ENCODE results near the gene ZNF397. TPM values are rescaled to one million over a fixed set of nuclear protein-coding genes. Genes with fewer than 3 reads are reported as not detected.
A peak's percentile ranks its signal among the peaks of the same experiment; 100 is the strongest.

Gene ZNF397
- total RNA-seq, 1 experiment from 2014 or later: 9.8 TPM

DNA sequence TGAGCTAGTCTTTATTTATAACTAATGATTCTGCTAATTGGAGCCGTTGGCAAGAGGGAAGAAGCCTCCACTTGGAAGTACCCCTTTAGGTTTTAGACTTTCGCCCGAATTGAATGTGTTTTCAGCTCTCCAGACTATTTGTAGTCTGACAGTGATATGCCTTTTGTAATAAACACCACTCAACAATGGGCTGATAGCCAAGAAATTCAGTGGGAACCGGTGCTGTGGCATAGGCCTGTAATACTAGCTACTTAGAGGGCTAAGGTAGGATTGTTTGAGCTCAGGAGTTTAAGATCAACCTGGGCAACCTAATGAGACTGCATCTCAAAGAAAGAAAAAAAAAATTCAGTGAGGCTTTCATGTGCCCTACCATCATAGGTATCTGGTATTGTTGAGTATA is 62.8 kb downstream of the ZNF397 start:
- no peak for ATAC-seq

DNA sequence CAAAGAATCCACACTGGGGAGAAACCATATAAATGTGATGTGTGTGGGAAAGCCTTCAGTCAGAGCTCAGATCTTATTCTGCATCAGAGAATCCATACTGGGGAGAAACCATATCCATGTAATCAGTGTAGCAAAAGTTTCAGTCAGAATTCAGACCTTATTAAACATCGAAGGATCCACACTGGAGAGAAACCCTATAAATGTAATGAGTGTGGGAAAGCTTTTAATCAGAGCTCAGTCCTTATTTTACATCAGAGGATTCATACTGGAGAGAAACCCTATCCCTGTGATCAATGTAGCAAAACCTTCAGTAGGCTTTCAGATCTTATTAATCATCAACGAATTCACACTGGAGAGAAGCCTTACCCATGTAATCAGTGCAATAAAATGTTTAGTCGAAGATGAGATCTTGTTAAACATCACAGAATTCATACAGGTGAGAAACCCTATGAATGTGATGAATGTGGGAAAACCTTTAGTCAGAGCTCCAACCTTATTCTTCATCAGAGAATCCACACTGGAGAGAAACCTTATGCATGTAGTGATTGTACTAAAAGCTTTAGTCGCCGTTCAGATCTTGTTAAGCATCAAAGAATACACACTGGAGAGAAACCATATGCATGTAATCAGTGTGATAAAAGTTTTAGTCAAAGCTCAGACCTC is 65.9 kb downstream of the ZNF397 start:
- DNase-seq (ENCODE audit: low read depth, low spot score): no peak
- intact Hi-C loops (cut with micrococcal nuclease; ENCODE audit: unreplicated experiment) (loop anchor here (10.0 kb wide), 1 partner anchor 62 kb away; the partner anchor contains the start of gene ZNF397), in situ Hi-C loops (cut with HindIII; ENCODE audit: low pct_unique_long_range_greater_than_20kb, low sequenced_read_pairs) (no loop called here)
- no peaks in the 10 kb centered on the region for H3K4me1 ChIP-seq (ENCODE audit: control insufficient read depth, insufficient read depth, low read length)
- no peak overlapping the region for H3K4me3 ChIP-seq (ENCODE audit: low read depth in 2 of 2, low read length in 2 of 2)
- ChIA-PET CTCF (no interaction called here), POLR2A (no interaction called here)
- H3K36me3 ChIP-seq (ENCODE audit: control insufficient read depth, insufficient read depth, low read length): no peaks in the 10 kb centered on the region; the same call in 1 of the 2 replicates
- ATAC-seq: no peak
- H3K27me3 ChIP-seq (ENCODE audit: control insufficient read depth, insufficient read depth, low read length): no peaks in the 10 kb centered on the region
- TF ChIP-seq REST (IDR thresholded peaks at IDR 0.05; ENCODE audit: insufficient read depth in 1 of 2, low read depth in 2 of 2, low read length in 1 of 2): no peak
- TF ChIP-seq TCF7L2 (IDR thresholded peaks at IDR 0.05; ENCODE audit: low read depth, low read length): no peak
- no peak for TF ChIP-seq CTCF (IDR thresholded peaks at IDR 0.05)
- TF ChIP-seq POLR2AphosphoS5 (IDR thresholded peaks at IDR 0.05; ENCODE audit: low read depth, low read length): no peak
- no peak for TF ChIP-seq SIN3A (IDR thresholded peaks at IDR 0.05; ENCODE audit: borderline replicate concordance, insufficient read depth, low read depth, low read length)
- H3K9me3 ChIP-seq (ENCODE audit: control insufficient read depth, insufficient read depth, low read depth, low read length): peaks cover 83% of the 10 kb centered on the region
- BruUV-seq (replicated peaks): TSS peak; percentile 18
- no peak overlapping the region for H3K27ac ChIP-seq (ENCODE audit: low read length)

More for the DNA sequence above, 62.8 kb downstream of the ZNF397 start:
- TF ChIP-seq POLR2AphosphoS5 (IDR thresholded peaks at IDR 0.05; ENCODE audit: low read depth, low read length): no peak
- TF ChIP-seq REST (IDR thresholded peaks at IDR 0.05; ENCODE audit: insufficient read depth in 1 of 2, low read depth in 2 of 2, low read length in 1 of 2): no peak
- no peak for TF ChIP-seq SIN3A (IDR thresholded peaks at IDR 0.05; ENCODE audit: borderline replicate concordance, insufficient read depth, low read depth, low read length)
- TF ChIP-seq CTCF (IDR thresholded peaks at IDR 0.05): no peak
- no peak for TF ChIP-seq TCF7L2 (IDR thresholded peaks at IDR 0.05; ENCODE audit: low read depth, low read length)
- Histone ChIP-seq H3K36me3 (ENCODE audit: control insufficient read depth, insufficient read depth, low read length) (no peaks in the 10 kb centered on the region; the same call in 1 of the 2 replicates), H3K27ac (ENCODE audit: low read length) (no peak overlapping the region), H3K9me3 (ENCODE audit: control insufficient read depth, insufficient read depth, low read depth, low read length) (peaks cover 79% of the 10 kb centered on the region), H3K4me1 (ENCODE audit: control insufficient read depth, insufficient read depth, low read length) (no peaks in the 10 kb centered on the region), H3K4me3 (ENCODE audit: low read depth in 2 of 2, low read length in 2 of 2) (no peak overlapping the region), H3K27me3 (ENCODE audit: control insufficient read depth, insufficient read depth, low read length) (no peaks in the 10 kb centered on the region)
- intact Hi-C loops (cut with micrococcal nuclease; ENCODE audit: unreplicated experiment) (loop anchor here (10.0 kb wide), 1 partner anchor 59 kb away; the partner anchor contains the start of gene ZNF397), in situ Hi-C loops (cut with HindIII; ENCODE audit: low pct_unique_long_range_greater_than_20kb, low sequenced_read_pairs) (no loop called here)
- DNase-seq (ENCODE audit: low read depth, low spot score): no peak
- CTCF ChIA-PET: no interaction called here
- no TSS peak for BruUV-seq (replicated peaks)
- POLR2A ChIA-PET: no interaction called here
